Measurements from ENCODE around the gene DERA.

Gene DERA

GRCh38 chr12:15988983-15989755 is 78.0 kb downstream of the DERA start:
- Histone ChIP-seq H3K4me2 (ENCODE audit: low read depth, low read length, poor library complexity, severe bottlenecking) (no peak overlapping the region), H3K27me3 (ENCODE audit: low read length) (no peaks in the 10 kb centered on the region), H3K9me3 (ENCODE audit: insufficient read depth, low read length) (no peaks in the 10 kb centered on the region), H3K27ac (ENCODE audit: low read depth, low read length) (no peak overlapping the region), H3K9ac (ENCODE audit: low read length) (no peak overlapping the region), H3K36me3 (ENCODE audit: low read length) (0 out of 2 replicates have a peak, but pooled peaks cover 4% of the 10 kb centered on the region), H4K20me1 (ENCODE audit: low read depth, low read length) (no peaks in the 10 kb centered on the region), H3K79me2 (ENCODE audit: insufficient read depth, low read length) (no peaks in the 10 kb centered on the region), H2AFZ (ENCODE audit: low read depth, low read length, severe bottlenecking) (no peak overlapping the region), H3K4me3 (ENCODE audit: insufficient read depth, low read length, poor library complexity, severe bottlenecking) (no peak overlapping the region), H3K9me2 (replicated peaks; ENCODE audit: insufficient read depth, low read length) (no peaks in the 10 kb centered on the region), H3F3A (ENCODE audit: insufficient read depth) (peaks cover 3% of the 10 kb centered on the region; the same call in 1 of the 2 replicates)
- no peak for TF ChIP-seq CTCF (IDR thresholded peaks at IDR 0.05; ENCODE audit: insufficient read depth, low read length, poor library complexity, severe bottlenecking)
- TF ChIP-seq EZH2phosphoT487 (conservative IDR thresholded peaks at IDR 0.05; ENCODE audit: low read length): no peak

GRCh38 chr12:15995801-15996200 is 84.7 kb downstream of the DERA start:
- no peaks in the 10 kb centered on the region for H3K9me2 ChIP-seq (replicated peaks; ENCODE audit: insufficient read depth, low read length)
- no peaks in the 10 kb centered on the region for H3F3A ChIP-seq (ENCODE audit: insufficient read depth)
- H3K4me3 ChIP-seq (ENCODE audit: insufficient read depth, low read length, poor library complexity, severe bottlenecking): no peak overlapping the region
- H2AFZ ChIP-seq (ENCODE audit: low read depth, low read length, severe bottlenecking): no peak overlapping the region
- TF ChIP-seq CTCF (IDR thresholded peaks at IDR 0.05; ENCODE audit: insufficient read depth, low read length, poor library complexity, severe bottlenecking): no peak
- no peak for TF ChIP-seq EZH2phosphoT487 (conservative IDR thresholded peaks at IDR 0.05; ENCODE audit: low read length)
- no peak overlapping the region for H3K27ac ChIP-seq (ENCODE audit: low read depth, low read length)
- H3K79me2 ChIP-seq (ENCODE audit: insufficient read depth, low read length): no peaks in the 10 kb centered on the region
- no peaks in the 10 kb centered on the region for H3K27me3 ChIP-seq (ENCODE audit: low read length)
- no peaks in the 10 kb centered on the region for H3K9me3 ChIP-seq (ENCODE audit: insufficient read depth, low read length)
- H3K9ac ChIP-seq (ENCODE audit: low read length): no peak overlapping the region
- H3K4me2 ChIP-seq (ENCODE audit: low read depth, low read length, poor library complexity, severe bottlenecking): no peak overlapping the region
- no peaks in the 10 kb centered on the region for H3K36me3 ChIP-seq (ENCODE audit: low read length)
- no peaks in the 10 kb centered on the region for H4K20me1 ChIP-seq (ENCODE audit: low read depth, low read length)

GRCh38 chr12:15996254-15996653 is 85.1 kb downstream of the DERA start:
- no peak overlapping the region for H3K27ac ChIP-seq (ENCODE audit: low read depth, low read length)
- no peaks in the 10 kb centered on the region for H3K79me2 ChIP-seq (ENCODE audit: insufficient read depth, low read length)
- no peak overlapping the region for H2AFZ ChIP-seq (ENCODE audit: low read depth, low read length, severe bottlenecking)
- no peaks in the 10 kb centered on the region for H3K36me3 ChIP-seq (ENCODE audit: low read length)
- H3F3A ChIP-seq (ENCODE audit: insufficient read depth): no peaks in the 10 kb centered on the region
- H3K4me2 ChIP-seq (ENCODE audit: low read depth, low read length, poor library complexity, severe bottlenecking): no peak overlapping the region
- no peak overlapping the region for H3K9ac ChIP-seq (ENCODE audit: low read length)
- no peaks in the 10 kb centered on the region for H3K9me2 ChIP-seq (replicated peaks; ENCODE audit: insufficient read depth, low read length)
- no peak for TF ChIP-seq EZH2phosphoT487 (conservative IDR thresholded peaks at IDR 0.05; ENCODE audit: low read length)
- TF ChIP-seq CTCF (IDR thresholded peaks at IDR 0.05; ENCODE audit: insufficient read depth, low read length, poor library complexity, severe bottlenecking): no peak
- H3K9me3 ChIP-seq (ENCODE audit: insufficient read depth, low read length): no peaks in the 10 kb centered on the region
- no peaks in the 10 kb centered on the region for H3K27me3 ChIP-seq (ENCODE audit: low read length)
- H4K20me1 ChIP-seq (ENCODE audit: low read depth, low read length): no peaks in the 10 kb centered on the region
- no peak overlapping the region for H3K4me3 ChIP-seq (ENCODE audit: insufficient read depth, low read length, poor library complexity, severe bottlenecking)

Measured in SU-DHL-6 (cell line).